Endothelial cell of umbilical vein (primary cell): ENCODE results near the gene XNDC1N. TPM values are rescaled to one million over a fixed set of nuclear protein-coding genes. Genes with fewer than 3 reads are reported as not detected.

Experiments used
- BruUV-seq: library from RNA; stranded (reverse); fragments of 400-500 nt; replicated peaks from 2 replicates; lab custom pipeline; 2021; lab: Mats Ljungman, UMichigan
- CTCF ChIA-PET: fragments of 300-600, 350-600 bp; sonication (Branson Sonifier 250); formaldehyde crosslinking; loops from one replicate; lab custom pipeline; 2021; ENCODE audit warnings: antibody characterized with exemption, inconsistent platforms; lab: Charles Lee
- POLR2A ChIA-PET: fragments of 300-600, 350-600 bp; sonication (Branson Sonifier 250); formaldehyde crosslinking; loops from one replicate; lab custom pipeline; 2021; ENCODE audit warnings: antibody characterized with exemption, inconsistent platforms; lab: Charles Lee
- DNase-seq: peaks from one replicate; pipeline ENCODE4 v3.0.0-alpha.2; 2011; ENCODE audit warnings: low read depth, low spot score
- FAIRE-seq: peaks from 2 replicates; lab custom pipeline; 2011; peaks lifted over from hg19 to GRCh38; lab: Jason Lieb, UNC
- H2AFZ ChIP-seq: 2 replicates; pipeline ENCODE4 v1.6.0; 2012; ENCODE audit warnings: low read depth, low read length, control low read depth, inconsistent platforms
- H3K27ac ChIP-seq: 2 replicates; pipeline ENCODE4 v1.5.1; 2011; ENCODE audit warnings: low read depth, mild to moderate bottlenecking, control low read depth, low read length, moderate library complexity; ENCODE audit not compliant: insufficient read depth
- H3K27me3 ChIP-seq, 2 experiments: 2 replicates each; pipeline versions ENCODE4 v1.6.0 to v1.6.1; 2011; ENCODE audit warnings: low read length in 2 of 2, mixed read lengths in 1 of 2; ENCODE audit not compliant: control insufficient read depth in 2 of 2, insufficient read depth in 2 of 2
- H3K36me3 ChIP-seq, 2 experiments: 2 replicates in 1 of 2; 3 replicates in 1 of 2; pipeline ENCODE4 v1.5.1; 2011; ENCODE audit warnings: low read length in 2 of 2, mild to moderate bottlenecking in 1 of 2, moderate library complexity in 1 of 2; ENCODE audit not compliant: control insufficient read depth in 2 of 2, insufficient read depth in 2 of 2; ENCODE audit errors: extremely low read depth in 1 of 2
- H3K4me1 ChIP-seq: 3 replicates; pipeline ENCODE4 v1.5.1; 2011; ENCODE audit warnings: mild to moderate bottlenecking, low read length; ENCODE audit not compliant: control insufficient read depth, insufficient read depth; ENCODE audit errors: extremely low read depth
- H3K4me2 ChIP-seq: 2 replicates; pipeline ENCODE4 v1.6.1; 2011; ENCODE audit warnings: low read length, control low read depth, mixed read lengths; ENCODE audit not compliant: insufficient read depth
- H3K4me3 ChIP-seq, 3 experiments: fragments of 200-600 bp in 1 of 3; sonication (generic), shearing (Covaris generic) in 1 of 3; replicated peaks in 1 of 3; 2 replicates each; pipeline ENCODE4 v1.5.1; 2011 to 2016; ENCODE audit warnings: control low read depth in 3 of 3, low read length in 3 of 3, mild to moderate bottlenecking in 2 of 3, inconsistent platforms in 1 of 3, low read depth in 1 of 3, moderate library complexity in 1 of 3; ENCODE audit not compliant: insufficient read depth in 1 of 3
- H3K79me2 ChIP-seq: 2 replicates; pipeline ENCODE4 v1.6.0; 2012; ENCODE audit warnings: low read length, inconsistent platforms; ENCODE audit not compliant: control insufficient read depth, insufficient read depth
- H3K9ac ChIP-seq: replicated peaks from 2 replicates; pipeline ENCODE3; 2011; ENCODE audit warnings: low read length, control low read depth; ENCODE audit not compliant: insufficient read depth; ENCODE audit errors: extremely low read depth
- H3K9me1 ChIP-seq: replicated peaks from 3 replicates; pipeline ENCODE4 v1.6.0; 2011; ENCODE audit warnings: mild to moderate bottlenecking, low read length; ENCODE audit not compliant: control insufficient read depth, insufficient read depth; ENCODE audit errors: extremely low read depth
- H3K9me3 ChIP-seq: replicated peaks from 2 replicates; pipeline ENCODE4 v1.5.1; 2012; ENCODE audit warnings: low read length, inconsistent platforms; ENCODE audit not compliant: control insufficient read depth, insufficient read depth
- H4K20me1 ChIP-seq: replicated peaks from 2 replicates; pipeline ENCODE3; 2011; ENCODE audit warnings: mild to moderate bottlenecking, low read length; ENCODE audit not compliant: control insufficient read depth, insufficient read depth; ENCODE audit errors: extremely low read depth
- EZH2 ChIP-seq: IDR thresholded peaks from 2 replicates; pipeline ENCODE4 v1.6.1; 2012; ENCODE audit warnings: borderline replicate concordance, low read depth, mild to moderate bottlenecking, moderate library complexity, low read length, inconsistent platforms; ENCODE audit not compliant: severe bottlenecking
- FOS ChIP-seq: IDR thresholded peaks from 2 replicates; pipeline ENCODE4 v1.6.1; 2011; ENCODE audit warnings: mild to moderate bottlenecking, low read length, moderate library complexity, borderline replicate concordance; ENCODE audit not compliant: insufficient read depth
- GATA2 ChIP-seq: IDR thresholded peaks from 2 replicates; pipeline ENCODE4 v1.7.0; 2011; ENCODE audit warnings: low read depth, mild to moderate bottlenecking, moderate library complexity, mixed read lengths, low read length; ENCODE audit not compliant: insufficient read length, insufficient read depth
- JUN ChIP-seq: IDR thresholded peaks from 2 replicates; pipeline ENCODE4 v1.6.1; 2011; ENCODE audit warnings: borderline replicate concordance, low read depth; ENCODE audit not compliant: insufficient read length, insufficient read depth
- MAX ChIP-seq: IDR thresholded peaks from 2 replicates; pipeline ENCODE4 v1.6.1; 2011; ENCODE audit not compliant: insufficient read depth, insufficient read length
- POLR2AphosphoS5 ChIP-seq: IDR thresholded peaks from 2 replicates; pipeline ENCODE4 v1.6.1; 2012; ENCODE audit warnings: low read depth, mild to moderate bottlenecking, control low read depth, low read length, moderate library complexity; ENCODE audit not compliant: insufficient read depth
- dilution Hi-C: fragments of 300-500 bp; cut with MboI; formaldehyde crosslinking; loops from one replicate; pipeline ENCODE4 v1.15.0; 2019; ENCODE audit warnings: low sequenced_read_pairs; ENCODE audit not compliant: extremely low pct_ligation_motif_present
- intact Hi-C: fragments of 100-400 bp; cut with micrococcal nuclease; formaldehyde crosslinking; loops from one replicate; pipeline ENCODE4 v1.10.0; 2022
- polyA plus RNA-seq, 4 experiments: library from polyadenylated mRNA; depleted of rRNA in 3 of 4; stranded (reverse) in 3 of 4; unstranded in 1 of 4; fragments of >200 nt; gene quantifications; 2 replicates each; pipeline versions ENCODE4 v1.2.1 to v1.2.3, GENCODE V29; 2011 to 2012; ENCODE audit warnings: missing spikeins in 1 of 4
- total RNA-seq: library from RNA; stranded (reverse); gene quantifications from 2 replicates; pipeline ENCODE4 v1.2.3, GENCODE V29; 2021
- TF ChIP-seq, protein P1 (sequence below), 2 donors: IDR thresholded peaks; 1 replicate in 1 of 2; 2 replicates in 1 of 2; pipeline ENCODE4 v1.5.1; 2011; ENCODE audit warnings: low read length in 2 of 2, mild to moderate bottlenecking in 2 of 2, moderate library complexity in 2 of 2, control low read depth in 1 of 2, inconsistent platforms in 1 of 2, low read depth in 1 of 2; ENCODE audit not compliant: insufficient read depth in 1 of 2; ENCODE audit errors: extremely low read depth in 1 of 2

XNDC1N gene
- total and polyA plus RNA-seq, 2 donors (not counting 3 experiments of a cell fraction or from before 2014, with no cell fraction given), result 3.5 to 9.0 TPM

GRCh38 chr11:71935338-71935925 lies 7.0 kb upstream of the XNDC1N start:
- Histone ChIP-seq H3K79me2 (peaks cover 77% of the 10 kb centered on the region), H3K36me3 (peaks cover 0 to 5% of the 10 kb centered on the region in 2 experiments), H3K4me1 (peaks cover 77% of the 10 kb centered on the region), H3K27me3 (no peaks in the 10 kb centered on the region), H3K4me3 (peak overlapping the region in 1 of 3 experiments; percentile 5), H3K9me3 (no peaks in the 10 kb centered on the region), H3K9ac (peak overlapping the region; percentile 19), H3K4me2 (peak overlapping the region; percentile 75), H4K20me1 (no peaks in the 10 kb centered on the region), H3K9me1 (no peaks in the 10 kb centered on the region), H3K27ac (peak overlapping the region; percentile 74), H2AFZ (no peak overlapping the region)
- POLR2A ChIA-PET, result no interaction called here
- peak; percentile 75 for FAIRE-seq
- CTCF ChIA-PET, result interaction anchor here (0.8 kb wide), 1 partner anchor 42 kb away, joined by 3 read pairs; no protein-coding TSS in a partner anchor
- intact Hi-C loops (no loop called here), dilution Hi-C loops (no loop called here)
- BruUV-seq, result no TSS peak
- no peak for TF ChIP-seq EZH2
- TF ChIP-seq FOS, result peak; percentile 83
- no peak for TF ChIP-seq MAX
- TF ChIP-seq GATA2, result peak; percentile 69
- TF ChIP-seq, protein P1, sequence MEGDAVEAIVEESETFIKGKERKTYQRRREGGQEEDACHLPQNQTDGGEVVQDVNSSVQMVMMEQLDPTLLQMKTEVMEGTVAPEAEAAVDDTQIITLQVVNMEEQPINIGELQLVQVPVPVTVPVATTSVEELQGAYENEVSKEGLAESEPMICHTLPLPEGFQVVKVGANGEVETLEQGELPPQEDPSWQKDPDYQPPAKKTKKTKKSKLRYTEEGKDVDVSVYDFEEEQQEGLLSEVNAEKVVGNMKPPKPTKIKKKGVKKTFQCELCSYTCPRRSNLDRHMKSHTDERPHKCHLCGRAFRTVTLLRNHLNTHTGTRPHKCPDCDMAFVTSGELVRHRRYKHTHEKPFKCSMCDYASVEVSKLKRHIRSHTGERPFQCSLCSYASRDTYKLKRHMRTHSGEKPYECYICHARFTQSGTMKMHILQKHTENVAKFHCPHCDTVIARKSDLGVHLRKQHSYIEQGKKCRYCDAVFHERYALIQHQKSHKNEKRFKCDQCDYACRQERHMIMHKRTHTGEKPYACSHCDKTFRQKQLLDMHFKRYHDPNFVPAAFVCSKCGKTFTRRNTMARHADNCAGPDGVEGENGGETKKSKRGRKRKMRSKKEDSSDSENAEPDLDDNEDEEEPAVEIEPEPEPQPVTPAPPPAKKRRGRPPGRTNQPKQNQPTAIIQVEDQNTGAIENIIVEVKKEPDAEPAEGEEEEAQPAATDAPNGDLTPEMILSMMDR (IDR thresholded peaks at IDR 0.05; ENCODE audit: extremely low read depth in 1 of 2, insufficient read depth in 1 of 2, low read depth in 1 of 2, low read length in 2 of 2), result no peak
- TF ChIP-seq POLR2AphosphoS5, result peak; percentile 73
- TF ChIP-seq JUN, result peak; percentile 57
- peak; percentile 68 for DNase-seq
